HG03135 (cell line): ENCODE data around the gene DENND2C.
A peak's percentile ranks its signal among the peaks of the same experiment; 100 is the strongest.

ENCODE experiments used
- ATAC-seq: cut with Tn5 transposase; IDR thresholded peaks from one replicate; pipeline ENCODE4 v1.9.1; 2021; ENCODE audit warnings: mild to moderate bottlenecking, moderate library complexity; ENCODE audit not compliant: unreplicated experiment

The DENND2C gene

DNA sequence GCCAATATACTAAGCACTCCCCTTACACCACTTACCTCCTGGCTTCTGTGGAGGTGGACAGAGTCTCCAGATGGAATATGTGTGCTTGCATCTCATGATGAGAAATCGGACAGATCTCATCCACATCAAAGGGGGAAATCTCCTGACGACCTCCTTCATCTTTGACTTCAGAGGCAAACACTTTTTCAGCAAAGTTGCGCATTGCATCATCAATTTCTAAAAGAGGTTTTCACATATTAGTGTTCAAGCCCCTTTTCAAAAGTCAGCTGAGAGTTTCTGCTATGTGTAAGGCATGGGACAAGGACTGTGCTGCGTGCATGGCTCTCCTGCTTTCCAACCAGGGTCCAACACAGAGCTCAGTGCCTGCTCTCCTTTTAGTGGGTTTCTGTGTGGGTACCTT, 18.7 kb upstream of the DENND2C start:
- ATAC-seq = no peak

DNA sequence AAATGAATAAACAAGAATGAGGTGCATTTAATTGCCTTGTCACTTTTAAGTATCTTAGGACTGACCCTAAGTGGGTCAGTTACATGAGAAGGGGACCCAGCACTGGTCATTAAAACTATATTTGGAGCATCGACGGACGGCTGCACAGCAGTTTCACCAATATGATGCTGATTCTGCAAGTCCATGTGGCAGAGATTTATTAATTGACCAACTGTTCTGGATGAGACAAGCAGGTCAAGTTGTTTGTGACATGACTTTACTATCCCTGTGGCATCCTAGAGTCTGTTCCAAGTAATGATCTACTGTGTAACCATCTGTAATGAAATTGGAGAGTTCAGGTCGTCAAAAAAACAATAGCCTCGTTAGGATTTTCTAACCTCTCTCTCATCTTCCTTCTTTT, 16.0 kb upstream of the DENND2C start:
- ATAC-seq = no peak

DNA sequence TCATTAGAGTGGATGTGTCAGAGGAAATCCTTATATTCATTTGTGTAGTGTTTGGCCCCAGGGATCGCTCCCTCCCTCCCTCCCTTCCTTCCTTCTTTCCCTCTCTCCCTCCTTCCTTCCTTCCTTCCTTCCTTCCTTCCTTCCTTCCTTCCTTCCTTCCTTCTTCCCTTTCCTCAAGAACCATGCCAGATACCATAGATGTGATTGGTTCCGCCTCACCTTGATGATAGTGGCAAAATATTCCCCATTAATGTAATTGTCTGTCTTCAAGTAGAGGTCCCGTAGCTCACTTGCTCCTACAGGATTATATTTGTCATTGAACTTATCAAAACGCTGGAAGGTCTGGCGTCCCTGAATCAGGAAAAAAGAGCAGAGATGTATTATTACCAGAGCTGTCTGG, 7.8 kb upstream of the DENND2C start:
- ATAC-seq = no peak

DNA sequence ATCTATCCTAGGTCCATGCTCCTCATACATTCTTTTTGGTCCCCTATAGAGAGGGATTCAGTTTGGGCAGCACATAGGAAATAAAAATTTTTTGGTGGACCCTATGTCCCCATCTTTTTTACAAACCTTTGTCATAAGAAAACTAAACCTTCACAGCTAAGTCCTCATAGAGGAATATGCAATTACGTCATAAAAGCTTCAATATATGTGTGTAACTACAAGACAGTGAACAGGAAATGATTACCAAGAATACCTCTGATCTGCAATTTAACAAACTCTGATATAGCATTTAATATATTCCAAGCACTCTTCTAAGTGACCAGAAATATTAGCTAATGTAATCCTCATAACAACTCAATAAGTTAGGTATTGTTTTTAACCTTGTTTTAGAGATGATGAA, 6.3 kb upstream of the DENND2C start:
- ATAC-seq = no peak

DNA sequence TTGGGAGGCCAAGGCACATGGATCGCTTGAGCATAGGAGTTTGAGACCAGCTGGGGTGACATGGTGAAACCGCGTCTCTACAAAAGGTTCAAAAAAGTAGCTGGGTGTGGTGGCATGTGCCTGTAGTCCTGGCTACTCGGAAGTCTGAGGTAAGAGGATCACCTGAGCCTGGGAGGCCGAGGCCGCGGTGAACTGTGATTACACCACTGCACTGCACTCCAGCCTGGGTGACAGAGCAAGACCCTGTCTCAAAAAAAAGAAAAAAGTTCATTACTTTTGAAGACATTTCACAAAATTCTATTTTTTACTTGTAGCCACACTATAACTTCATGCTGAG, 2.1 kb upstream of the DENND2C start:
- no peak for ATAC-seq

DNA sequence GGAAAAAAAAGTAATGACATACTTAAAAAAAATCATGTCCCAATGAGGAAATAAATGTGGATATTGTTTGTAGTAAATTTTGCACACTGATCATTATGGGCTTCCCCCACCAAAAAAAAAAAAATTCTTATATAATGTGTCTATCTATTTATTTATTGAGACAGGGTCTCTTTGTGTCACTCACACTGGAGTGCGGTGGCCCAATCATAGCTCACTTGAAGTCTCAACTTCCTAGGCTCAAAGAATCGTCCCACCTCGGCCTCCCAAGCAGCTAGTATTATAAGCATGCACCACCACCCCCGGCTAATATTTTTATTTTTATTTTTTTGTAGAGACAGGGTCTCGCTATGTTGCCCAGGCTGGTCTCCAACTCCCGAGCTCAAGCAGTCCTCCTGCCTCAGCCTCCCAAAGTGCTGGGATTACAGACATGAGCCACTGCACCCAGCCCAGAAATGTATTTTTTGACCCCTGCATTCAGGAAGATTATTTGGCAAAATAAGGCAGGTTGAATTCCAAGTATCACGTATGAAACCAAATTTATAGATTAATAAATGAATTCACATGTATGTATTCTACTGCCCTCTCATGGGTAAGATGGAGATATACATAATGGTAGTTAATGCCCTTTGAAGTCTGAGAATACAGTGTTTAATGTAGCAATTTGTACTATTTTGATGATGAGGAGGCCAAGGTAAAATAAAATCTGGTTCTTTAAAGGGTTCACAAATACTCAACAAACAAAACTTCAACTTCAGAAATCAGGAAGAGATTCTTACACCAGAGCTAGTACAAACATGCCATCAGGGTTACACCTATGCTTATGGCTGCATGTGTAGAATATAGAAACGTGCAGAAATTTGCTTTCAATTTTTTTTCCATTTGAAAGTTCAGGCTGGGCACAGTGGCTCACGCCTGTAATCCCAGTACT, 1.4 kb upstream of the DENND2C start:
- ATAC-seq = no peak

DNA sequence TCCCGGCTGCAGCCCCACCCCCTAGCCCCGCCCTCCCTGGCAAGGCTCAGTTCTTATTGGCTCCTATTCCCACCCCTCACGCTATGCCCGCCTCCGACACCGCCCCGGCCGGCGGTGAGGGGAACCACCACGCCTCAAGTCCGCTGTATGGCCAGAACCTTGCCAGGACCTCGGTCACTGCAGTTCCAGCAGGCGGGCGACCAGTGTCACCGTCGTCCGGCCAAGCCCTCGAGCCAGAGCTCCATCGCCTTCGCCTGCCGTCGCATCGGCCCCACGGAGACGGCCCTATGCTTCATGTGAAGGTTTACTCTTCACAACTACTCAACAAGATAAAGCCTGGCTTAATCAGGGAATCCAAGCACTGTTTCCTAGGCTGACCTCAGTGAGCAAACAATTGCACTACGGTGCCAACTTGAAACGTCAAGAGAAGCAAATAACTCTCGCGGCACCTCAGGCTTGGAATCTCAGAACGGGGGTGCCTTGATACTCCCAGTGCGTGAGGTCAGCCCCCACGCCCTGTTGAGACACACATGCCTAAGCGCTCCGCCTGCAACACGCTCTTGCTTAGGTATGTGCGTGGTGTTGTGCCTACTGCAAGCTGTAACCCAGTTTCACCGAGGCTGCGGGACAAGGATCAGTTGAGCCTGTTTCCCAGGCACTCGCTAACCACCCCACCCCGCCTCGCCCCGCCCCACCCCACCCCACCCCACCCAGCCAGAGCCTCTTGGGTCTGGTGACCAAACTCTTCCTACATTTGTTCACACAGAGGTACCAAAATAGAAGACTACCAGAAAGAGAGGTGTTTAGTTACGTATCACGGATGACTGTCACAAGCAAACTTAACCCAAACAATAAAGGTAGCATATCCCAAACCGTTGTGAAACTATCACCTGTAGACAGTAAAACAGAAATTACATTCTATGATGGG, 498 bp upstream of the DENND2C start:
- peak; percentile 99 for ATAC-seq

DNA sequence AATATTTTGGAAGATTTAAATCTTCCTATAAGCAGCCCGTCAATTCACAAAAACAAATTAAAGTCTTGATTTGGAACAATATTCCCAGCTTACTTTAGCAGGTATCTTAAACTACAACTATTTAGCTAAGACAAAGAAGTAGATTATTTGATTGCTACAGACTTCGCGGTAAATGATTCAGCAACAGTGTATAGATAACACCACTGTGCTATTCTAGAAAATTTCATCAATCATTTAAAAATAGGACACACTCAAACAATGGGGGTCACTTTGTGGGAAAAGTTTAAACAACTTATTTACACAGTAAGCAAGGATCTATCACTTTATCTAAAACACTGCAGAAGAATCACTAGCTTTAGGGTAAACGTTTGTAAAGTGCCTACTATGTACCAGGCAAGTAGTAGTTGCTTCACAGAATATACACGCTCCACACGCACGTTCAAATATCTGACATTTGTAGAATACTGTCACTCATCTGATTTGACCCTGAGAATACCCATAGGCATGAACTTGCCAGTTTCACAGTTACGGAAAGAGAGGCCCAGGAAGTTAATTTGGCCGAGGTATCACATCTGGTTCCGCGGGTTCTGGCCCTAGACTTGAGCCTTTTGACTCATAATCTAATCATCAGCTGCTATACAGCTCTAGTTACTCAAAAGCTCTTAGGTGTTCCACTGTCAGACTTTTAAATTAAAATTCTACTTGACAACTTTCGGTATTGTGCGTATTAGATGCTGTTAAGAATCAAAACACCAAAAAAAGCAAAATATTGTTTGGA, 876 bp downstream of the DENND2C start:
- no peak for ATAC-seq

DNA sequence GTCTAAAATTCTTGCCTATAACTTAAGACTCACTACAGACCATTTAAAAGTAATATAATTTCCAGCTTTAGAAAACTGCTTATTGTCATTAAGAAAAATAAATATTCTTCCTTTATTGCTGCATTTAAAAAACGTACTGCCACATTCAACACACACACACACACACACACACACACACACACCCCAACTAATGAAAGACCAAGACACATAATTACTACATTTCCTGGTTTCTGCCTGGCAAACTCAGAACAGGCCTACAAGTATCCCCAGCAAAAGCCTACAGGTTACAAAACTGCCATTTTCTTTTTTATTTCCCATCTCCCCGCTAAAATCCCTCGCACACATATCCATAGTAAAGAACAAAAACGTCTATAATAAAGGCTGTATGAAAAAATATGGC, 1.5 kb downstream of the DENND2C start:
- no peak for ATAC-seq

DNA sequence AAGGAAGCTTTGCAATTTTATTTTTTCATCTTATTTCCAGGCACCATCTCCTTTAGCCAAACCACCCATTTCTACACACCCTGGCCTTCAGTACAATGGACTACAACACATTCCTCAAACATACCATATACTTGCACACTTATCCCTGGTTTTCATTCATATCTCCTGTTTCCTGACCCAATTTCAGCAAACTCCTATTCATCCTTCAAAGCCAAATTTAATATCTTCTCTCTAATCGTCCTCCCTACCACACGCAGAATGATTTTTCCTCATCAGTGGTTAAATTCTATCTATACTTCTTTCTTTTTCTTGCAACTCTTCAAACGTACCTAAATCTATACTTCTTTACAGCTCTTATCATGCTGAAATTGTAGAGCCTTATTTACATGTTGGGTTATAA, 2.9 kb downstream of the DENND2C start:
- no peak for ATAC-seq

DNA sequence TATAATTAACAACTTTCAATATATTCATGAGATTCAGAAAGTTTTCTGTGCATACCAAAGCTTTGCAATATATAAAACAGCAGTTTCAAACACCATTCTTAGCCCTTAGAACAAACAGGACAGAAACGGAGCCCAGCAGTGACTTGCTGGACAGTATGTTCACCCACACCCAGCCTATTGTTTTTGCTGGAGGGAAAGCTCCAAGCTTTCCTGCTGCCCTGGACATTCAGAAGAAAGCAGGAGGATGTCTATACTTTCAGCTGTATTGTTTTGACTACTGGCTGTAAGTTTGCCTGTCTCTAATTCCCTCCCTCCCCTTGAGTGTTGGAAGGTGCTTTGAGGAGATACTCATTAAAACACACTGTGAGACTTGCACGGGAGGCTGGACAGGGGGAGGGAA, 9.6 kb downstream of the DENND2C start:
- ATAC-seq = no peak

DNA sequence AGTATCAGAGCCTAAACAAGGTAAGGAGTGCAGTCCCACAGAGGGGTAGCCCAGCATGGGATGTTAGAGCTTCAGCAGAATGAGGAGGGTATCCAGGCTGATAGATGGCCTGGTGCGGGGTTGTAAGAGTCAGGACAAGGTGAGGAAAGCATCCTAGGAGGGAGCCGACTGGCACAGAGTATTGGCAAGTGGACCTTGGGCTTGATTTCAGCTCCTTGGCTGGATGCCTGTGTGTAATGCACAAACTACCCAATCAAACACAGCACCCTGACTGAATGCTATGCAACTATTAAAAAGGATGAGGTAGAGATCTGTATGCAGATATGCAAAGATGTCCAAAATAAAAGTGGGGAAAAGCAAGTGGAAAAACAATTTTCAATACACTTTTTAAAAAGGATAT, 18.0 kb downstream of the DENND2C start:
- no peak for ATAC-seq

DNA sequence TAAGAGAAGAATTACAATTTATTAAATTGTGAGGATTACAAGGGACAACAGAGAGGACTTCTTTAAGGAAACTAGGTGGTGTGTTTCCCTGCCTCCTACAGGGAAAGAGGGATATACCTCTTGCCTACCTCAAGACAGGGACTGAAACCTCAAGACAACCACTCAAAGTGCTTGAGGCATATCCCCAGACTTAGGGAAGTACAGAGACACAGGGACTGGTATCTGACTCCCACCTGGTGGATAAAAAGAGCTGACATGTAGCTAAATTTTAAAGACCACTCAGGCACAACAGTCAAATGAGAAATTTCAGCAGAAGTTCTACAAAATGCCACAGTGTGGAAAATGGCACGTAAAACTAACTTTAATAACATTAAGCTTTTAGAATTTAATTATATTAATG, 21.3 kb downstream of the DENND2C start:
- ATAC-seq = no peak

DNA sequence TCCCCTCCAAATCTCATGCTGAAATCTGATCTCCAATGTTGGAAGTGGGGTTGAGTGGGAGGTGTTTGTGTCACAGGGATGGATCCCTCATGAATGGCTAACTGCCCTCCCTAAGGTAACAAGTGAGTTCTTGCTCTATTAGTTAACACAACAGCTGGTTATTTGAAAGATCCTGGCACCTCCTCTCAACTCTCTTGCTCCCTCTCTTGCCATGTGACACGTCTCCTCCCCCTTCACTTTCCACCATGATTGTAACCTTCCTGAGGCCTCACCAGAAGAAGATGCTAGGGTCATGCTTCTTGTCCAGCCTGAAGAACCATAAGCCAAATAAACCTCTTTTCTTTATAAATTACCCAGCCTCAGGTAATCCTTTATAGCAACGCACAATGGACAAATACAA, 28.5 kb downstream of the DENND2C start:
- ATAC-seq = no peak

DNA sequence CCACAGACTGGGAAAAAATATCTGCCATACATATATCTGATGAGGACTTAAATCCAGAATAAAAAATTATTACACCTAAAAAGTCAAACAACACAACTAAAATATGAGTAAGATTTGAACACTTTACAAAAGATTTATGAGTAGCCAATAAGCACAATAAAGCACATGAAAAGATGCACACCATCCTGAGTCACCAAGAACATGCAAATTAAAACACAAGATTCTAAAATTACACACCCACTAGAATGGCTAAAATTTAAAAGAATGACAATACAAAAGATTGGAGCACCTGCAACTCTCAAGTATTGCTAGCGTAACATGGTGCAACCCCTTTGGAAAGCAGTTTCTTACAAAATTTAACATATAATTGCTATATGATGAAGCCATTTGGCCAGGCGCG, 30.9 kb downstream of the DENND2C start:
- ATAC-seq = no peak

DNA sequence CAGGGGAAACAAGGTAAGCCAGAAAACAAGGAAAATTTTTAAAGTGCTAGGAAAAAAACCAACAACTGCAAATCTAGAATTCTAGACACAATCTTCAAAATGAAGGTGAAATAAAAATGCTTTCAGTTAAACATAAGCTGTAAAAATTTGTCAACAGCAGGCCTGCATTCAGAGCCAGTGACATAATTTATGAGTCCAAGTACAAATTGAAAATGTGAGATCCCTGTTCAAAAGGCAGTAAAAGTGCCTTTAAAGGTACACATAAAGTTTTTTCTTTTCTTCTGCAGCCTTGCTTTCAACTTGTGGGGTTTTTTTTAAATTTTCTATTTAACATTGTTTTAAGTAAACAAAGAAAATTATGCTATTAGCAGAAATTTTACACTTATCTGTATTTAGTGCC, 37.4 kb downstream of the DENND2C start:
- ATAC-seq = no peak

DNA sequence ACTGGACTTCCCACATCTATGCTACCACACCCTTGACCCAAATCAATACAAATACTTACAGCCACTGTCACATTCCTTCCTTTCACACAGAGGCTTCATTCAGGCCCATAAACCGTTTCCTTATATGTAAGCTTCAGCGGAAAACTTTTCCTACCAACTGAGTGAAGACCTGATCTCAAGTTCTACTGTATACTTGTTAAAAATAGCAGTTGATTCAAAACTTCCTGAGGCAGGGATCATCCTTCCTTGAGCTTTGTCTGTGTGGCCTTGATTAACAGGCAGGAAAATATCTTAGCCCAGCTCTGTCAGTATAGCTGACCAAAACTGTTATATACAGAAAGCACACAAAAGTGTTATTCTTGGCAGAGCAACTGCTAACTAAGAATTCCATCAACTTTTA, 42.7 kb downstream of the DENND2C start:
- ATAC-seq = no peak

DNA sequence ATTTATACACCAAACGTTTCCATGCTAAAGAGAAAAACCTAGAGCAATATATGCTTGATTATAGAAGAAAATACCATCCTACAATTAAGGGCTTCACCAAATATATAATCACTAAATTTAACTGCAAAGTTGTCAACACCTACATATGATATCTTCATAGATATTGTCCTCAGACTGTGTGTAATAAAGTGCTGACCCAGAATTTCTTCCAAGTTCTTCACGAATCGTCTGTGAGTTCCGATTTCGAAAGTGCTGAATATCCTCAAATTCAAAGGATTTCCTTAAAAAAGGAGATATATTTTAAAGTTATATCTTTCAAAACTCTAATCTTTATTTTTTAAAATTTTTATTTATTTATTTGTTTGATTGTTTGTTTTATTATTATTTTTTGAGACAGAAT, 46.5 kb downstream of the DENND2C start:
- no peak for ATAC-seq

DNA sequence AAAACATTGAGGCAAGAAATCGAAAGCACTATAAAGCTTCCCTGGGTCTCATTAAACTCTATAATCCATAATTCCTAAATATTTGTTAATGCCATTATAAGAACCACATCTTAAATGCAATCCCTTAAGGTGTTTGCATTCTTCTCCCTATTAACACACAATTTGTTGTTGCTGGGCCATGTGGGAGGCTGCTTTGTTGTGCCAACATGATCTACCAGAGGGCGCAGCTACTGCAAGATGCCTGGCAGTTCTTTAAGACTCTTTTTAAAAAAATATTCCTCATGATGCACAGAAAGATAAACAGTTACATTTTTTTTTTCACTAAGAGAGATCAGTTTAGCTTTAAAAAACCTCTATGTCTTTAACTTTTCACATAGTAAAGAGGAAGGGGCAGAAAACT, 49.4 kb downstream of the DENND2C start:
- no peak for ATAC-seq

DNA sequence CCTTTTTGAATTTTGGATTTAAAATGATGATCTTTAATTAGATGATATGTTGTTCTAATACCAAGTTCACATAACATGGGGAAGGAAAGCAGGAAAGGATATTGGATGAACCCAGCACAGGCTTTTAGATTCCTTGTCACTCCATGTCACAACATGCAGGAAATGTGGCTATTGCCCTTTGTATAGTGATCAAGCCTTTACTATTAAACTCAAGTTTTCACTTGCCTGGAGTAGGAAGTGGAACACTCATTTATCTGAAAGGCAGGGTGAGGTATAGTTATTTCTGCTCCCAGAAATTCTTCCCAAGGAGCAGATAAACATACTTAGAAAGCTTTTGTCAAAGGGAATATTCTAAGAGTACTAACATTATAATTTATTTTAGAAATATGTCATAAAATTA, 51.2 kb downstream of the DENND2C start:
- no peak for ATAC-seq

DNA sequence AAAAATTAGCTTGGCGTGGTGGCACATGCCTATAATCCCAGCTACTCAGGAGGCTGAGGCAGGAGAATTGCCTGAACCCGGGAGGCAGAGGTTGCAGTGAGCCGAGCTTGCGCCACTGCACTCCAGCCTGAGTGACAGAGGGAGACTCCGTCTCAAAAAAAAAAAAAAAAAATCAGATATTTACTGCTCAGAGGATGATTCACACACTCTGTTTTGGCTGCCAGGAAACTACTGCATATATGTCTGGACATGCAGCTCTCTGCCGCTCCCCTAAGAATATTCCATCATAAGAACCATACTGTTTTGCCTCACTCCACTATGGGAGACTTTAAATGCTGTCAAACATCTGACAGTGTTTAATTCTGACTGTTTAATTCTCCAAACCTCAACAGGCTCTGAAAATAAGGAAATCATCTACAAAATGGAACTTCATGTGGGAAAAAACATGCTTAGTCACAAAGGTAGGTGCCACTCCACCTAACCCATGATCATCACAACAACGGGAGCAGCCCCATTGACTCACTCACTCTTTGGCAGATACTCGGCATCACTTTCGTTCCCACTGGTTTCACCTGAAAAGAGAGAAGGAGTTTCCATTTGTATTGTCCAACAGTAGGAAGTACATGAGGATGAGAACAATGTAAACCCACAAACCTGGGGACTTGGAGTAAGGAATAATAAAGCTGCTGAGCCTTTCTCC, 59.2 kb downstream of the DENND2C start:
- ATAC-seq = no peak
